OCI-LY1 (cell line): ENCODE results near the gene FOXD3.

Experiments used
- EZH2 ChIP-seq: fragments of 200-600 bp; sonication (generic), shearing (Covaris generic); IDR thresholded peaks from 2 replicates; pipeline ENCODE4 v1.8.0; 2017; ENCODE audit warnings: borderline replicate concordance, mixed run types, mild to moderate bottlenecking, antibody characterized with exemption, low read length, moderate library complexity, mixed read lengths
- TF ChIP-seq, protein P1 (sequence below): fragments of 200-600 bp; sonication (generic), shearing (Covaris generic); IDR thresholded peaks from 2 replicates; pipeline ENCODE4 v1.5.1; 2017; ENCODE audit warnings: mild to moderate bottlenecking, antibody characterized with exemption, low read length, moderate library complexity, mixed read lengths

DNA sequence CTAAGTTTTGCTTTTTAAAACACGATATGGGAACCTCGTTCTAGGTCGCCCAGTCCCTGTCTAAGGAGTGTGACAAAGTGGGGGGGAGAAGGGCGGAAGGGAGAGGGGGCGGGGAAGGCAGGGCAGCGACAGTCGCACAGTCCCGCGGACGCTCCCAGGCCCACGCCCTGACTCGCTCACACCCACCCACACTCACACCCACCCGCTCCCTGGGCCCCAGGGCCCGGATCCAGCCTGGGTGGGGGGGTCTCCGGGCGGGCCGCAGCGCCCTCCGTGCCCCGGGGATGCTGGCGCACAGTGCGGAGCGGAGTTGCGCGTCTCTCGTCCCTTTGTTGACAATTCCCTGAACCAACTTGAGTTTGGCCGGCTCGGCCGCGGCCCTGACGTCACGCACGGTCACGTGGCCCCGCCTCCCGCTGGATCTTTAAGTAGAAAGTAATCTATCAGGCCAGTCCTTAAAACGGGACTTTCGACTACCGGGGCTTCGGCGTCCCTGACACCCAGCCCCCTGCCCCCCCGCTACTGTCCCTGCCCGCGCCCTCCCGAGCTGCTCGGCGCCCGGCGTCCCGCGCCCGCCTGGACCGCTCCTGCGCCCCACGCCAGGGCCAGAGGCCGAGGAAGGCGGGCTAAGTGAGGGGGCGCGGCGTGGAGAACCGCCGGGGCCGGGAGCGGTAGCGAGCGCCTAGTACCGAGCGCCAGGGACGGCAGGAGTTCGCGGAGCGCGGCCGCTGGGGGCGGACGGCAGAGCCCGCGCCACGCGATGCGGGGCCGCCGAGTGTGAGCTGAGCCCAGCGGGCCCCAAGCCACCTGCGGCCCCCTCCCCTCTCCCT, at the start of gene FOXD3:
- TF ChIP-seq EZH2, result no peak
- TF ChIP-seq, protein P1, sequence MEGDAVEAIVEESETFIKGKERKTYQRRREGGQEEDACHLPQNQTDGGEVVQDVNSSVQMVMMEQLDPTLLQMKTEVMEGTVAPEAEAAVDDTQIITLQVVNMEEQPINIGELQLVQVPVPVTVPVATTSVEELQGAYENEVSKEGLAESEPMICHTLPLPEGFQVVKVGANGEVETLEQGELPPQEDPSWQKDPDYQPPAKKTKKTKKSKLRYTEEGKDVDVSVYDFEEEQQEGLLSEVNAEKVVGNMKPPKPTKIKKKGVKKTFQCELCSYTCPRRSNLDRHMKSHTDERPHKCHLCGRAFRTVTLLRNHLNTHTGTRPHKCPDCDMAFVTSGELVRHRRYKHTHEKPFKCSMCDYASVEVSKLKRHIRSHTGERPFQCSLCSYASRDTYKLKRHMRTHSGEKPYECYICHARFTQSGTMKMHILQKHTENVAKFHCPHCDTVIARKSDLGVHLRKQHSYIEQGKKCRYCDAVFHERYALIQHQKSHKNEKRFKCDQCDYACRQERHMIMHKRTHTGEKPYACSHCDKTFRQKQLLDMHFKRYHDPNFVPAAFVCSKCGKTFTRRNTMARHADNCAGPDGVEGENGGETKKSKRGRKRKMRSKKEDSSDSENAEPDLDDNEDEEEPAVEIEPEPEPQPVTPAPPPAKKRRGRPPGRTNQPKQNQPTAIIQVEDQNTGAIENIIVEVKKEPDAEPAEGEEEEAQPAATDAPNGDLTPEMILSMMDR, result no peak
